Transverse colon (tissue), 4 donors: ENCODE results near the gene CBARP. TPM values are rescaled to one million over a fixed set of nuclear protein-coding genes. Genes with fewer than 3 reads are reported as not detected.

Experiments
- DNase-seq: peaks from one replicate; pipeline ENCODE4 v3.0.0-alpha.2; 2019
- H3K27ac ChIP-seq, 4 donors: fragments of 200-600 bp; sonication (generic); 2 replicates each; pipeline ENCODE4 v1.5.1; 2016 to 2018; ENCODE audit warnings: inconsistent platforms in 4 of 4
- H3K27me3 ChIP-seq: fragments of 200-600 bp; sonication (generic); 2 replicates; pipeline ENCODE4 v1.5.1; 2017; ENCODE audit warnings: inconsistent platforms
- H3K36me3 ChIP-seq, 4 donors: fragments of 200-600 bp; sonication (generic); 2 replicates each; pipeline ENCODE4 v1.5.1; 2017 to 2019; ENCODE audit warnings: inconsistent platforms in 4 of 4
- H3K4me1 ChIP-seq, 4 donors: fragments of 200-600 bp; sonication (generic); 2 replicates each; pipeline ENCODE4 v1.5.1; 2017 to 2020; ENCODE audit warnings: inconsistent platforms in 4 of 4
- H3K4me3 ChIP-seq, 4 donors: fragments of 200-600 bp; sonication (generic); 1 replicate in 1 of 4; 2 replicates in 3 of 4; pipeline versions ENCODE4 v1.5.1 to v1.6.1; 2017 to 2019; ENCODE audit warnings: inconsistent platforms in 4 of 4
- H3K9me3 ChIP-seq, 2 donors: fragments of 200-600 bp; sonication (generic); 2 replicates each; pipeline ENCODE4 v1.5.1; 2017 to 2019; ENCODE audit warnings: inconsistent platforms in 2 of 2
- EP300 ChIP-seq: sonication (generic); formaldehyde crosslinking; IDR thresholded peaks from one replicate; pipeline ENCODE4 v1.6.1; 2017; ENCODE audit warnings: antibody characterized with exemption, low read depth
- POLR2A ChIP-seq: fragments of 450-650 bp; IDR thresholded peaks from one replicate; pipeline ENCODE4 v1.6.1; 2016; ENCODE audit warnings: antibody characterized with exemption, mild to moderate bottlenecking, moderate library complexity
- POLR2AphosphoS5 ChIP-seq, 3 donors: sonication (generic); formaldehyde crosslinking; IDR thresholded peaks; one replicate each; pipeline ENCODE4 v1.6.1; 2016; ENCODE audit warnings: antibody characterized with exemption in 3 of 3
- WGBS, 2 donors: methylation state at CpG; one replicate each; pipeline ENCODE4 v1.1.5; 2018; ENCODE audit warnings: low coverage in 1 of 2; 5-methylcytosine and 5-hydroxymethylcytosine counted together
- in situ Hi-C, 4 donors: fragments of 200-750 bp; cut with MboI; loops; one replicate each; pipeline versions ENCODE4 v1.15.0 to v1.15.1; 2017; ENCODE audit warnings: low sequenced_read_pairs in 3 of 4, low pct_ligation_motif_present in 1 of 4, low pct_unique_long_range_greater_than_20kb in 1 of 4
- intact Hi-C: fragments of 100-400 bp; cut with DNase I; formaldehyde crosslinking; loops from one replicate; pipeline ENCODE4 v1.15.1; 2023; ENCODE audit warnings: low total_unique reads
- total RNA-seq, 4 donors: library from RNA; depleted of rRNA; stranded (reverse); fragments of >200 nt; gene quantifications; one replicate each; pipeline ENCODE4 v1.1.0, GENCODE V29; 2016
- TF ChIP-seq, protein P1 (sequence below), 5 experiments: fragments of 200-600 bp in 3 of 5; fragments of 450-650 bp in 2 of 5; sonication (generic) in 3 of 5; IDR thresholded peaks; 1 replicate in 2 of 5; 2 replicates in 3 of 5; pipeline ENCODE4 v1.5.1; 2016 to 2017; ENCODE audit warnings: antibody characterized with exemption in 5 of 5, inconsistent platforms in 3 of 5, mild to moderate bottlenecking in 2 of 5, moderate library complexity in 1 of 5

Gene CBARP
- total RNA-seq, 4 donors from 2014 or later: 0.32 to 5.2 (median 0.68) TPM; not detected in 1

DNA sequence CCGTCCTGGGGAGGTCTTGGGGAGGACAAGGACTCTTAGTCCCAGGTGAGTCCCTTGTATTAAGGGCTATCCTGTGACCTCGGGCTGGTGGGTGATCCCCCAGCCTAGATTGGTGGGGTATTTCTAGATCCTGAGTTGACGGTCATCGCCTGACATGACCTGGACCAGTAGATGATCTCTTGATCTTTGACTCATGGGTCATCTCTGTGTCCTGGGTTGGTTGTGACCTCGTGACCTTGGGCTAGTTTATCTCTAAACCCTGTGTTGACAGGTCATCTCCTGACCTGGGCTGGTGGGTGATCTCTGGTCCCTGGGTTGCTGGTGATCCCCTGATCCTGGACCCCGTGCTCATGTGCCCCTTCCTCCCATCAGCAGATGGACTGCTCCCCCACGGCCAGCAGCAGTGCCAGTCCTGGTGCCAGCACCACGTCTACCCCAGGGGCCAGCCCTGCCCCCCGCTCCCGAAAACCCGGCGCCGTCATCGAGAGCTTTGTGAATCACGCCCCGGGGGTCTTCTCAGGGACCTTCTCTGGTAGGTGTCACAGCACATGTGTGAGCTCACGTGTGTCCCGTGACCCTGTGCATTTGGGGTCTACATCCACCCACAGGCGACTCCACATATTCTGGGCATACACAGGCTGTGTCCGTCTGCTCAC, 16.9 kb upstream of the CBARP start:
- peak overlapping the region in 1 of 4 donors; percentile 87 for H3K4me3 ChIP-seq
- TF ChIP-seq POLR2AphosphoS5 (IDR thresholded peaks at IDR 0.05) (no peak), EP300 (no peak), POLR2A (no peak)
- TF ChIP-seq, protein P1, sequence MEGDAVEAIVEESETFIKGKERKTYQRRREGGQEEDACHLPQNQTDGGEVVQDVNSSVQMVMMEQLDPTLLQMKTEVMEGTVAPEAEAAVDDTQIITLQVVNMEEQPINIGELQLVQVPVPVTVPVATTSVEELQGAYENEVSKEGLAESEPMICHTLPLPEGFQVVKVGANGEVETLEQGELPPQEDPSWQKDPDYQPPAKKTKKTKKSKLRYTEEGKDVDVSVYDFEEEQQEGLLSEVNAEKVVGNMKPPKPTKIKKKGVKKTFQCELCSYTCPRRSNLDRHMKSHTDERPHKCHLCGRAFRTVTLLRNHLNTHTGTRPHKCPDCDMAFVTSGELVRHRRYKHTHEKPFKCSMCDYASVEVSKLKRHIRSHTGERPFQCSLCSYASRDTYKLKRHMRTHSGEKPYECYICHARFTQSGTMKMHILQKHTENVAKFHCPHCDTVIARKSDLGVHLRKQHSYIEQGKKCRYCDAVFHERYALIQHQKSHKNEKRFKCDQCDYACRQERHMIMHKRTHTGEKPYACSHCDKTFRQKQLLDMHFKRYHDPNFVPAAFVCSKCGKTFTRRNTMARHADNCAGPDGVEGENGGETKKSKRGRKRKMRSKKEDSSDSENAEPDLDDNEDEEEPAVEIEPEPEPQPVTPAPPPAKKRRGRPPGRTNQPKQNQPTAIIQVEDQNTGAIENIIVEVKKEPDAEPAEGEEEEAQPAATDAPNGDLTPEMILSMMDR (IDR thresholded peaks at IDR 0.05): no peak
- in situ Hi-C loops: no loop called here
- intact Hi-C loops: no loop called here
- no peaks in the 10 kb centered on the region for H3K27me3 ChIP-seq
- no peak for DNase-seq
- H3K36me3 ChIP-seq: peaks cover 0 to 34% (median 19%) of the 10 kb centered on the region in 4 donors
- 85% methylated on average over 18 of the region's 20 CpGs; no CpG with 5 or more reads in 1 of the 2 donors for WGBS, 2 donors
- peak overlapping the region; percentile 98 to 99 (median 98) for H3K27ac ChIP-seq
- no peaks in the 10 kb centered on the region for H3K9me3 ChIP-seq
- H3K4me1 ChIP-seq: peaks cover 36 to 82% (median 74%) of the 10 kb centered on the region in 4 donors

DNA sequence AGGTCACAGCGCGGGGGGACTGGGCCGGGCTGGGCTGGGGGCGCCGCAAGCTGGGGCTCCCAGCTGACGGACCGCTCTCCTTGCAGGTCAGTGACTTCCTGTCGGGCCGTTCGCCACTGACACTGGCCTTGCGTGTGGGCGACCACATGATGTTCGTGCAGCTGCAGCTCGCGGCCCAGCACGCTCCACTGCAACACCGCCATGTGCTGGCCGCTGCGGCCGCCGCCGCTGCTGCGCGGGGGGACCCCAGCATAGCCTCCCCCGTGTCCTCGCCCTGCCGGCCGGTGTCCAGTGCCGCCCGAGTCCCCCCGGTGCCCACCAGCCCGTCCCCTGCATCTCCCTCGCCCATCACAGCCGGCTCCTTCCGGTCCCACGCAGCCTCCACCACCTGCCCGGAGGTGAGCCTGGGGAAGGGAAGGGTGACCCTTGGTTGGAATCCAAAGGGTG, 16.3 kb upstream of the CBARP start:
- 90% methylated on average over 27 of the region's 37 CpGs; no CpG with 5 or more reads in 1 of the 2 donors for WGBS, 2 donors
- H3K27me3 ChIP-seq: no peaks in the 10 kb centered on the region
- in situ Hi-C loops: no loop called here
- H3K4me3 ChIP-seq: peak overlapping the region in 3 of 4 donors; percentile 10 to 91 (median 87)
- H3K27ac ChIP-seq: peak overlapping the region; percentile 98 to 99 (median 98)
- TF ChIP-seq EP300: no peak
- TF ChIP-seq POLR2A: no peak
- TF ChIP-seq, protein P1 (IDR thresholded peaks at IDR 0.05): no peak
- peak; percentile 15 to 53 (median 18) for TF ChIP-seq POLR2AphosphoS5 (IDR thresholded peaks at IDR 0.05)
- peak; percentile 35 for DNase-seq
- intact Hi-C loops: no loop called here
- peaks cover 0 to 34% (median 19%) of the 10 kb centered on the region in 4 donors for H3K36me3 ChIP-seq
- no peaks in the 10 kb centered on the region for H3K9me3 ChIP-seq
- peaks cover 31 to 76% (median 69%) of the 10 kb centered on the region in 4 donors for H3K4me1 ChIP-seq

DNA sequence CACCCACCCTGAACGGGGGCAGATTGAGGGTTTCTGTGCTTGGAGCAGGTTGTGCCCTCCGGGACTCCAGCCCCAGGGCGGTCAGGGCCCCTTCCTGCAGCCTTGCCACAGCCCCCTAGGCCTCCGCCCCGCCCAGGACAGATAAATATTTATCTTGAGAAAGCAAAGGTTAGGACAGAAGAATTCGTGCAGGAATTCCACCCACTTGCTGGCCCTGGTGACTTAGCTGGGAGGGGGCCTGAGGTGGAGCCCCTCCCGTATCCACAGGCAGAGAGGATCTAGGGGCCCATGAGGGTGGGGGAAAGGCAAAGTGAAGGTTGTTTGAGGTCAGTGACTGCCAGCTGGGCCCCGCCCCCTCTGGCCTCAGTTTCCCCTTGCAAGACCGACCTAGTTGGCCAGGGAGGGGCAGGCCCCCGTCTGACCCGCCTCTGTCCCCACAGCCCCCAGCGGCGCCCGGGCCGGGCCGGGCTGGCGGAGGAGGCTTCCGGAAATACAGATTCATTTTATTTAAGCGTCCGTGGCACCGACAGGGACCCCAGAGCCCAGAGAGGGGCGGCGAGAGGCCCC, 15.8 kb upstream of the CBARP start:
- Histone ChIP-seq H3K36me3 (peaks cover 0 to 34% (median 19%) of the 10 kb centered on the region in 4 donors), H3K4me3 (peak overlapping the region; percentile 10 to 91 (median 84)), H3K9me3 (no peaks in the 10 kb centered on the region), H3K27ac (peak overlapping the region; percentile 98 to 99 (median 98)), H3K4me1 (peaks cover 26 to 71% (median 63%) of the 10 kb centered on the region in 4 donors), H3K27me3 (no peaks in the 10 kb centered on the region)
- DNase-seq: peak; percentile 74
- WGBS, 2 donors: 33% methylated on average over 18 of the region's 23 CpGs; no CpG with 5 or more reads in 1 of the 2 donors
- intact Hi-C loops: no loop called here
- in situ Hi-C loops: no loop called here
- TF ChIP-seq, protein P1 (IDR thresholded peaks at IDR 0.05): no peak
- peak in 1 of 3 donors; percentile 20 for TF ChIP-seq POLR2AphosphoS5 (IDR thresholded peaks at IDR 0.05)

DNA sequence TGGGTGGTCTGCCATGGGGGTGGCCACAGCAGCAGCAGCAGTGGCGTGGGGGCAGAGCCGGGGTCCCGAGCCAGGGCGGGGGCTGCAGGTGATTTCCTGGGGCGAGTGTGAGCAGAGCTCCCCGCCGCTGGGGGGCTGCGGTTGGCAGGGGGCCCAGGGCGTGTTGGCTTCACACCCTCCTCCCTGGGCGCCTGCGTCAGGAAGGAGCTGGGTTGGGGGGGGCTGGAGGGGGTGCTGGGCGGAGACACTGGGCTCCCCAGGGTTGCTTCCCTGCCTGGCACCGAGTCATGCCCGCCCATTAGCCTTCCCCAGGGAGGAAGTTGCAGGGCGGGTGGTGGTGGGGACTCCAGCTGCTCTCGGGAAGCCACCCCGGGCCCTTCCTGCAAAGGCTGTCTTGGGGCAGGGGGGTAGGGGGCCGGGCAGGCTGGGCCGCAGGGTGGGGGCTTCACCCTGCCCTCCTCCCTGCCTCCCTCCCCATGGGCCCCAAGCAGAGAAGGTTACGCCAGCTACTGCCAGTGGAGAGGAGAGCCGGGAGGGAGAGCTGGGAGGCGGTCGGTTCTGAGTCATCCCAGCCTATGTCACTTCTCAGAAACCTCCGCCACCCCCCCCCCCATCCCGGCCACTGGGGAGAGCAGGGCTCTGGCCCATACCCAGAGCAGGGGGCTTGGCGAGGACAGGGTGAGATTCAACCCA, 15.2 kb upstream of the CBARP start:
- H3K4me3 ChIP-seq: peak overlapping the region; percentile 53 to 91 (median 84)
- peaks cover 21 to 67% (median 61%) of the 10 kb centered on the region in 4 donors for H3K4me1 ChIP-seq
- H3K27ac ChIP-seq: peak overlapping the region; percentile 98 to 99 (median 98)
- TF ChIP-seq POLR2AphosphoS5 (IDR thresholded peaks at IDR 0.05) (peak; percentile 50 to 65 (median 52)), EP300 (no peak), POLR2A (peak; percentile 5)
- TF ChIP-seq, protein P1 (IDR thresholded peaks at IDR 0.05): peak in 4 of 5 experiments; percentile 7 to 48 (median 17)
- H3K27me3 ChIP-seq: no peaks in the 10 kb centered on the region
- WGBS, 2 donors: 2% methylated on average over 13 of the region's 26 CpGs; no CpG with 5 or more reads in 1 of the 2 donors
- no peaks in the 10 kb centered on the region for H3K9me3 ChIP-seq
- in situ Hi-C loops: no loop called here
- peak; percentile 91 for DNase-seq
- intact Hi-C loops: no loop called here
- H3K36me3 ChIP-seq: peaks cover 0 to 34% (median 19%) of the 10 kb centered on the region in 4 donors
